Measurements from ENCODE around the gene SPON1. TPM values are rescaled to one million over a fixed set of nuclear protein-coding genes. Genes with fewer than 3 reads are reported as not detected.
"Not testable (repeated sequence)": the region's sequence is repeated elsewhere in the genome, so short reads cannot be mapped to it uniquely, and the experiment has no call there.

SPON1 gene
- total RNA-seq, 4 donors from 2014 or later = 42.6 to 74.0 (median 56.1) TPM

DNA sequence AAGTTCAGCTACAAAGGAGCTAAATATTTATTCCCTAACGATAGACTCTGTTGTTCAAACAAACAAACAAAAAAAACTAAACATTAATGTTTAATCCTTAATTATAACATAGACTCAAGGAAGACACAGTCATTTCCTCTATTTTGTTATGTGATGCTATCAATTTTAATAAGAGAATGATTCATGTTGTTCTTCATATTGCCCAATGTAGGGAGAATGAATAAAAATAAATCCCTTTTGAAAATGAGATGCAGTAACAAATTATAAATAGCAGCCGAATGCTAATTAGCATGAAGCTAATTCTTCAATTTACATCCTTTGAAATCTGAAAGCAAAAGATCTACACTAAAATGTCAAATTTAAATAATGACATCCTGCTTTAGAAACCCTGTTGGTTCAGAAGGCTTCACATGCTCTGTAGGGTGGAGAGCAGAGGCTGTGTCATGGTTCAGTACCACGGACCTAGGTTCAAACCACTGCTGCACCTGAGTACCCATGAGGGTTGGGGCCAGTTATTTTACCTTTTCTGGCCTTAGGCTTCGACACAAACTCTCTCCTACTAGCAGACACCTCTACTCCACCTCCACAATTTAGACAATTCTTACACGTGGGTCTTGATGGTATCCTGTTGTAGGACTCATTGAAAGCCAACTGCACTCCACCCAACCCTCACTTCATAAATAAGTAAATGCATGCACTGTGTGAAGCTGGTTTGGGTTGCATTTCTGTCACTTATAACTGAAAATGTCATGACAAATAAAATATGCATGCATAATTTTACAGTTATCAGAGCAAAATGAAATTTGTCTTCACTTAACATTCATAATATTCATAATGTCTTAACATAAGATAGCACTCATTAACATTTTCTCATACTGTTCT is 307.4 kb downstream of the SPON1 start:
- Histone ChIP-seq H3K9me3 (no peaks in the 10 kb centered on the region), H3K27ac (no peak overlapping the region), H3K27me3 (no peaks in the 10 kb centered on the region), H3K4me1 (no peaks in the 10 kb centered on the region), H3K36me3 (peaks cover 0 to 4% (median 0%) of the 10 kb centered on the region in 4 donors), H3K4me3 (no peak overlapping the region)
- 53 to 71% methylated on average over 3 to 5 of the region's 5 CpGs for WGBS, 2 donors (ENCODE audit: low coverage in 1 of 2)
- no peak for DNase-seq
- in situ Hi-C loops (cut with MboI; ENCODE audit: low pct_ligation_motif_present in 1 of 4, low pct_unique_long_range_greater_than_20kb in 1 of 4, low sequenced_read_pairs in 3 of 4) = loop anchor here in 1 of 4 donors (25.0 kb wide), 1 partner anchor 508 kb away; no protein-coding TSS in a partner anchor
- TF ChIP-seq POLR2AphosphoS5 (IDR thresholded peaks at IDR 0.05) (no peak), CTCF (IDR thresholded peaks at IDR 0.05) (no peak), EP300 (IDR thresholded peaks at IDR 0.05; ENCODE audit: low read depth) (no peak), POLR2A (IDR thresholded peaks at IDR 0.05) (no peak)
- intact Hi-C loops (cut with DNase I; ENCODE audit: low total_unique reads) = no loop called here

DNA sequence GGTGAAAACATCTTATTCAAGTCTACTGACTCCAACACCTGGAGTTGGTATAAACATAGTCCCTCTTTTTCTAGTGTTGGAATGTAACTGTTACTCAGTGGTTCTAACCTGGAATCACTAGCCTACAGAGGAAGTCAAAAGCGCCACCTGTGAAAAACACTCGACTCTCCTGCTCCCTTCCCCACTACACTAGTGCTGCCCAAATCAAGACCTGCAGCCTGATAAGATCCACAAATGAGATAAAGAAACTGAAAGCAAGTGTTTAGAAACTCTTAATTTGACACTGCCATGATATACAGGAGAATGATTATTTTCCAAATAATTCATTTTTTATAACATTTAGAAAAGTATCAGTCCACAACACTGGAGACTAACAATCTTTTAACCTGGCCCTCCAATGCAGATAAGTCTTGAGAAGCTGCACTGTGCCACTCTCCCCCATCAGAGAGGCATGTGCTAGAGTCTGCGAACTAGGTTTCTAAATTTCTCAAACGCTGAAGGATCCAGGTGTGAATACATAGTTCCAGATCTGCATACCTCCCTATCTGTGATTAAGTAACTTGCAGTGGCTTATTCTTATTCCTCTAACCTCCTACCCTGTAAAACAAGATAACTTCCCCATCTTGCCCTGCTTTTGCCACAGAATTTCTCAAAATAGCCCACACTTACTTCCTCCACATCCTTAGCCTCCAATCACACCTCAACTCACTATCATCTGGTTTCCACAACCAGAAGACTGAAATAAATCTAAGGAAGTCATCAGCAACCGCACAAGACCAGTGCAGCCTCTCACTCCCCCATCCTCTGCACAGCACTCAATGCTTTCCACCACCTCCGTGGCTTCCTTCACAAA is 308.4 kb downstream of the SPON1 start:
- DNase-seq = no peak
- in situ Hi-C loops (cut with MboI; ENCODE audit: low pct_ligation_motif_present in 1 of 4, low pct_unique_long_range_greater_than_20kb in 1 of 4, low sequenced_read_pairs in 3 of 4) = loop anchor here in 1 of 4 donors (25.0 kb wide), 1 partner anchor 509 kb away; no protein-coding TSS in a partner anchor
- intact Hi-C loops (cut with DNase I; ENCODE audit: low total_unique reads) = no loop called here
- Histone ChIP-seq H3K27me3 (no peaks in the 10 kb centered on the region), H3K36me3 (no peaks in the 10 kb centered on the region), H3K27ac (no peak overlapping the region), H3K4me1 (no peaks in the 10 kb centered on the region), H3K4me3 (no peak overlapping the region), H3K9me3 (no peaks in the 10 kb centered on the region)
- WGBS, 2 donors (ENCODE audit: low coverage in 1 of 2) = 51 to 91% methylated on average over 4 to 6 of the region's 6 CpGs
- TF ChIP-seq POLR2A (IDR thresholded peaks at IDR 0.05) = no peak
- TF ChIP-seq EP300 (IDR thresholded peaks at IDR 0.05; ENCODE audit: low read depth) = no peak
- no peak for TF ChIP-seq CTCF (IDR thresholded peaks at IDR 0.05)
- TF ChIP-seq POLR2AphosphoS5 (IDR thresholded peaks at IDR 0.05) = no peak

DNA sequence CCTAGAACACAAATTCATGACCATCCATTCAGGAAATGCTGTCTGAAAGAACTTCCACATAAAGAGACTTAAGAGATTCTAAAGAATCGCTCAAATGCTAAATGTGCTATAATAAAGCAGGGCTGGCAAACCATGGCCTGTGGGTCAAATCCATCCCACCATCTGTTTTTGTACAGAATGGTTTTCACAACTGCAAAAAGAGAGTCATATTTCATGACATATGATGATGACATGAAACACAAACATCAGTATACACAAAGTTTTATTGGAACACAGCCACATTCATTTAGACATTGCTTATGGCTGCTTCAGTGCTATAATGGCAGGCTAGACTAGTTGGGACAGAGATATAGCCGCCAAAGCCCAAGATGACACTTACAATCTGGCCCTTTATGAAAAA is 311.4 kb downstream of the SPON1 start:
- H3K4me3 ChIP-seq = no peak overlapping the region
- H3K4me1 ChIP-seq = no peaks in the 10 kb centered on the region
- intact Hi-C loops (cut with DNase I; ENCODE audit: low total_unique reads) = no loop called here
- H3K9me3 ChIP-seq = no peaks in the 10 kb centered on the region
- no peak overlapping the region for H3K27ac ChIP-seq
- no peaks in the 10 kb centered on the region for H3K36me3 ChIP-seq
- H3K27me3 ChIP-seq = no peaks in the 10 kb centered on the region
- TF ChIP-seq POLR2AphosphoS5 (IDR thresholded peaks at IDR 0.05) (no peak), CTCF (IDR thresholded peaks at IDR 0.05) (no peak), POLR2A (IDR thresholded peaks at IDR 0.05) (no peak), EP300 (IDR thresholded peaks at IDR 0.05; ENCODE audit: low read depth) (no peak)
- 78 to 93% methylated on average over 2 of the region's 2 CpGs for WGBS, 2 donors (ENCODE audit: low coverage in 1 of 2)
- DNase-seq = no peak
- in situ Hi-C loops (cut with MboI; ENCODE audit: low pct_ligation_motif_present in 1 of 4, low pct_unique_long_range_greater_than_20kb in 1 of 4, low sequenced_read_pairs in 3 of 4) = loop anchor here in 1 of 4 donors (25.0 kb wide), 1 partner anchor 512 kb away; no protein-coding TSS in a partner anchor

DNA sequence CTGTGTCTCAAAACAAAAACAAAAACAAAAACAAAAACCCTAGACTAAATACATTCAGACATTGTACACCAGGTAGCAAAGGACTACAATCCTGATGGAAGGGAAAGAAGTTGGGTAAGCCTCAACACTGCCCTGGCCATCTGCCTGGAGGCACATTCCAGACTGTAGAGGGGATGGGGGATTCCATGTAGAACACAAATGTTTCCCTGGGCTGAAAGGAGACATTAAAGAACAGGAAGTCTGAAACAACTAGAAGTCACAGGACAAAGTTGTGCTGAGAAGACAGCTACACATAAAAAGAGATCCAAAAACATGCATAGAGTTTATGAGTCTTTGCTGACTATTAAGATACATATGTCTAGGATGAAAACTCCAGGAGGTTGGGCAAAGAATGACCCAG is 312.6 kb downstream of the SPON1 start:
- TF ChIP-seq POLR2A (IDR thresholded peaks at IDR 0.05) = no peak
- no peak for TF ChIP-seq CTCF (IDR thresholded peaks at IDR 0.05)
- no peak for TF ChIP-seq POLR2AphosphoS5 (IDR thresholded peaks at IDR 0.05)
- no peak for TF ChIP-seq EP300 (IDR thresholded peaks at IDR 0.05; ENCODE audit: low read depth)
- Histone ChIP-seq H3K36me3 (no peaks in the 10 kb centered on the region), H3K27me3 (no peaks in the 10 kb centered on the region), H3K4me3 (no peak overlapping the region), H3K4me1 (no peaks in the 10 kb centered on the region), H3K27ac (no peak overlapping the region), H3K9me3 (no peaks in the 10 kb centered on the region)
- in situ Hi-C loops (cut with MboI; ENCODE audit: low pct_ligation_motif_present in 1 of 4, low pct_unique_long_range_greater_than_20kb in 1 of 4, low sequenced_read_pairs in 3 of 4) (loop anchor here in 2 of 4 donors (25.0 kb wide), 2 partner anchors 137 to 187 kb away; no protein-coding TSS in a partner anchor), intact Hi-C loops (cut with DNase I; ENCODE audit: low total_unique reads) (no loop called here)
- no peak for DNase-seq

- H3K27ac ChIP-seq; intact Hi-C loops (cut with DNase I; ENCODE audit: low total_unique reads); H3K27me3 ChIP-seq; H3K36me3 ChIP-seq; DNase-seq; H3K4me1 ChIP-seq; H3K4me3 ChIP-seq; H3K9me3 ChIP-seq: not testable (repeated sequence)
- 84% methylated on average over 1 of the region's 1 CpG; no CpG with 5 or more reads in 1 of the 2 donors for WGBS, 2 donors (ENCODE audit: low coverage in 1 of 2)
- in situ Hi-C loops (cut with MboI; ENCODE audit: low pct_ligation_motif_present in 1 of 4, low pct_unique_long_range_greater_than_20kb in 1 of 4, low sequenced_read_pairs in 3 of 4) = loop anchor here in 2 of 4 donors (25.0 kb wide), 2 partner anchors 133 to 183 kb away; no protein-coding TSS in a partner anchor
These were observed 316.3 kb downstream of the SPON1 start for GRCh38 chr11:14278869-14279268.

Measured in transverse colon (tissue), 4 donors.